ENCODE measurements around the gene TIMP2. TPM values are rescaled to one million over a fixed set of nuclear protein-coding genes. Genes with fewer than 3 reads are reported as not detected.

TIMP2 gene
- total and polyA plus RNA-seq, 2 of the 8 experiments (the other 6 are each of a cell fraction or from before 2014, with no cell fraction given) = 18.2 to 43.3 TPM

DNA sequence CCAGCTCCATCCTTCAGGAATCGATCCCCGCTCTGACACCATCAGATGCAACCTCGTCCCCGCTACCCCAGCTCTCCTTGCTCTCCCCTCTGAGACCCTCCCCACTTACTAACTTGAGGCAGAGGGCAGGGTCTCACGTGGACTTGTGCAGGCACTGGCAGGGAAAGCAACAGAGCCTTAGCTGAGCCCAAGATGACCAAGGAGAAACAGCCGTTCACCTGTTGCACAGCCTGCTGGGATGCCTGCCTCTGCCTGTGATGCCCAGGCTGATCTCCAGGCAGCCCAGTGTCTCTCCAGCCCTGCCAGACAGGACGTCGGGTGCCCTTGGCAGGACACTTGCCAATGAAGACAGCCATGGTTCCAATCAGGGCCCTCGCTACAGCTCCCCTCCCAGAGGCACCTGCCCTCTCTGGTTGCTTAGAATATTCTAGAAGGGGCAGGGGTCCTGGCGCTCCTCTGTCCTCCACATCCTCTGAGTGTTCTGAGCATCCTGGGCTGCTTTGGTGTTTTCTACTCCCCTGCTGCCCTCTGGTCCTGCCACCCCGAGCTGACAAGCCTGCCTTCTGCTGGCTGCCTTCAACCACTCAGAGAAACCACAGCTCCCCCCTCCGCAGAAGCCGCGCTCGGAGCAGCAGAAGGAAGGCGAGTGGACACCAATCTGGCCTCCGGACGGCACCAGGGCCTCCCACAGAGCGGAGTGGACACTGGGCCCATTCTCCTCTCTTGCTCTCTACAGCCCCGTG lies 28.9 kb downstream of the TIMP2 start (continued):
- TF ChIP-seq MAX (IDR thresholded peaks at IDR 0.05) (no peak), BCL11A (IDR thresholded peaks at IDR 0.05; ENCODE audit: low read depth in 2 of 2, low read length in 2 of 2) (no peak), SP1 (IDR thresholded peaks at IDR 0.05; ENCODE audit: low read depth, low read length) (no peak)

Data from H1 (cell line).